Measurements from ENCODE around the gene A1CF.
"Not testable (repeated sequence)": the region's sequence is repeated elsewhere in the genome, so short reads cannot be mapped to it uniquely, and the experiment has no call there.

Gene A1CF, protein sequence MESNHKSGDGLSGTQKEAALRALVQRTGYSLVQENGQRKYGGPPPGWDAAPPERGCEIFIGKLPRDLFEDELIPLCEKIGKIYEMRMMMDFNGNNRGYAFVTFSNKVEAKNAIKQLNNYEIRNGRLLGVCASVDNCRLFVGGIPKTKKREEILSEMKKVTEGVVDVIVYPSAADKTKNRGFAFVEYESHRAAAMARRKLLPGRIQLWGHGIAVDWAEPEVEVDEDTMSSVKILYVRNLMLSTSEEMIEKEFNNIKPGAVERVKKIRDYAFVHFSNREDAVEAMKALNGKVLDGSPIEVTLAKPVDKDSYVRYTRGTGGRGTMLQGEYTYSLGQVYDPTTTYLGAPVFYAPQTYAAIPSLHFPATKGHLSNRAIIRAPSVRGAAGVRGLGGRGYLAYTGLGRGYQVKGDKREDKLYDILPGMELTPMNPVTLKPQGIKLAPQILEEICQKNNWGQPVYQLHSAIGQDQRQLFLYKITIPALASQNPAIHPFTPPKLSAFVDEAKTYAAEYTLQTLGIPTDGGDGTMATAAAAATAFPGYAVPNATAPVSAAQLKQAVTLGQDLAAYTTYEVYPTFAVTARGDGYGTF

DNA sequence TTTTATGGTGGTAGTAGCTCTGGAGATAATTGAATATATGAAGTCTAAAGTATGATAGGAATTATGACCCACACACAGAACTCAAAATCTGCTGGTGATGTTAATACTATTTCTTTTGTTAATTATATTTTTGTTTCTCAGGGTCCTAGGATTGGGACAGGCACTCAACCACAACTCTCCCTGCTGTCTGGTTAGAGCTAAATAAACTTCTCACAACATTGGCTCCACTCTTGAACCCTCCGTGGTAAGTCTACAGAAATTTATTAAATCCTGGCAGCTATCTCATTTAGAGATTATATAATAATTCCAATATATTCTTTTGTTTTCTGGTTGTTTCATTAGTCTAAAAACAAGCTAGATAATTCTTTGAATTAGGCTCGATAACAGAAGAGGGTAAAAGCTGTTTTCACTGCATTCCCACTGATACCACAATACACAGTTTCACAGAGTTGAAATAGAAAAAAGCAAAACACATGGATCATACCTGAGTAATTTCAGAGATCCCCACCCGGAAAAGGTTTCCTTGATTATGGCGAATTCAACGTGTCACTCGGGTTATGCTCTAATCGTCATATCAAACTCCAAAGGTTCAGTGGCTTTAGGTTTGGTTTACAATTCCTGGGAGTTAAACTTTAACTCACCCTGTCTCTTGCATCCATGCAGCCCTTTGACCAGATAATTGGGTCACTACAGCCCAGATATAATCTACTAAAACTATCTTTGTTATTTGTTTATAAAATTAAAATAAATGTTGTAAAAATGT is at the start of gene A1CF:
Gene A1CF (minus strand): TSS at position 531 of the 763 bp plus-strand sequence. CDS start 25,687 bp downstream, outside the sequence.
- DNase-seq: no peak

DNA sequence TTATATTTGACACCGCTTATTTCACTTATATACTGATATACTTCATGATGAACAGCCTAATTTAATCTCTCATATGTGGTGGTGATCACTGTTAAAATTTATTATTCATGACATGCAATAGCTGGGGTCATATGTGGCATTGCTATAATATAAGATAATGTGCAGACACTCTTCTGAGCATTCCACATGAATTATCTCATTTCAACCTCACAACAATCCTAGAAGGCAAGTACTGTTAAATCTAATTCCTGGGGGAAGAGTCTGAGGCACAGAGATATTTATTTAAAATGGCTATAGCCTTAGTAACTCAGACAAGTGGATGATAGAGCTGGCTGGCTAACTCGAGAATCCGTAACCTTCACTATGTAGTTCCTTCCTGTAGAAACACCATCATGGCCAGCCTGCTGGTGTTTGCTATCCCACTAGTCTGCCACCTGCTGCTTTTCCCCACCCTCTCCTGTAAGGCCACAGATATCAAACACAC is 46.6 kb upstream of the A1CF start:
- DNase-seq: no peak

DNA sequence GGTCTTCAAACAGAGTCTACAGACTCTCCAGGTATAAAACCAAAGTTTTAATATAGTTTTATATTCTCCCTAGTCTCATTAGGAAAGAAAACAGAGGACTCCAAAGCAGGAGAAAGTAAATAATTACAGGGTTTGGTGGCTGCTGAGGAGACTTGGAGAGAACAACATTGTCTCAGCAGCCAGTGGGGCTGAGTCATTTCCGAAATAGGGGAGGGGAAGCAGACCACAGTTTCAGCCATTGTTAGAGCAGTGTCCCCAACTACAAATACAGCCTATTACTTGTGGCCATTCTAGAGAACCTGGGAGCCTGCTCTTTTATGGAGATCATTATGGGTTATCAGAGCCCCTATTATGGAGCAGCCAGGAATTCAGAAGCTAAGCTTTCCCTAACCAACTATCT is 44.2 kb upstream of the A1CF start:
- no peak for DNase-seq

DNA sequence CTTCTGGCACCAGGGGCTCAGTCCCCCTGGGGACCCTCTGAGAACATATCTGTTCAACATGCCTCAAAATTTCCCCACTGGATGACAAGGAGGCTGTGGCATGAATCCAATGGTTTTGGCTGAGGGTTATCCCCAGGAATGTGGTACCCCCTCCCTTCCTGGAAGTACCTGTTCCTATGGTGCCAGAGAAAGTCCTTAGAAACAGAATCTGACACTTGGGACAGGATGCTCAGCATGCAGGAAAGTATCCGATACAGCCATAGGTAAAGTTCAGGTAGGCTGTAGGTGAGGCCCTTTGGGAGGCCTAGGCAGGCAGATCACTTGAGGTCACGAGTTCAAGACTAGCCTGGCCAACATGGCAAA is 42.7 kb upstream of the A1CF start:
- no peak for DNase-seq

DNA sequence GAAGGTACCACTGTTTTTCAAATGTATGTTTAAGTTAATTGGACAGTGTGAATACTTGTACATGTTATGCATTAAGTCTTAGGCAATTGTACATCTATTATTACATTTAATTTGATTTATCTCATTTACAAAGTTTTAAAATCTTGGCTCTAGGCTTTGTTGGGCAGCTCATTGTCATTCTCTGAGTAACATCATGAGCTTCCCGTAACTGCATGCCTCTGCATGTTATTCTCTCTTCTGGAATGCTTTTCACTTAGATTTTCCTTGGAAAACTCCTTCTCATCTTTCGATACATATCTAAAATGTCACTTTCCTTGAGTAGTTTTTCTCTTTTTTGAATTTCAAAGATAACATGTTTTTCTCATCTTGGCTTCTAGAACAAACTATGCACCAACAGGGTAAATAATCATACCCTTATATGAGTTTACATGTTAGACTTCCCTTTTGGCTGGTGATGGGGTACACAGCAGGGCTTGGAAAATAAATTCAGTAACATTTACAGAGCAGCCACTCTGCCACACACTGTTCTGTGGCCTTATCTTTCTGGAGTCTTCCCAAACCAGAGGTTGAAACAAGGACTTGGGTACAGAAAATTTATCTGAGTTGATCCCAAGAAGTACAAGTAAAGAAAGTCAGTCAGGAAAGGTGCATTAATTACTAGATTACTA is 42.2 kb upstream of the A1CF start:
- no peak for DNase-seq

DNA sequence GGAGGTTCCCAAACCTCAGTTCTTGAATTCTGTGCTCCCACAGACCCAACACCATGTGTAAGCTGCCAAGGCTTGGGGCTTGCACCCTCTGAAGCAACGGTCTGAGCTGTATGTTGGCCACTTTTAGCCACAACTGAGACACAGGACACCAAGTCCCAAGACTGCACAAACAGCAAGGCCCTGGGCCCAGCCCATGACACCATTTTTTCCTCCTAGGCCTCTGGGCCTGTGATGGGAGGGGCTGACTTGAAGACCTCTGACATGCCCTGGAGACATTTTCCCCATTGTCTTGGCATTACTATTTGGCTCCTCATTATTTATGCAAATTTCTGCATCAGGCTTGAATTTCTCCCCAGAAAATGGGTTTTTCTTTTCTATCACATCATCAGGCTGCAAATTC is 38.0 kb upstream of the A1CF start:
- not testable (repeated sequence) for DNase-seq

DNA sequence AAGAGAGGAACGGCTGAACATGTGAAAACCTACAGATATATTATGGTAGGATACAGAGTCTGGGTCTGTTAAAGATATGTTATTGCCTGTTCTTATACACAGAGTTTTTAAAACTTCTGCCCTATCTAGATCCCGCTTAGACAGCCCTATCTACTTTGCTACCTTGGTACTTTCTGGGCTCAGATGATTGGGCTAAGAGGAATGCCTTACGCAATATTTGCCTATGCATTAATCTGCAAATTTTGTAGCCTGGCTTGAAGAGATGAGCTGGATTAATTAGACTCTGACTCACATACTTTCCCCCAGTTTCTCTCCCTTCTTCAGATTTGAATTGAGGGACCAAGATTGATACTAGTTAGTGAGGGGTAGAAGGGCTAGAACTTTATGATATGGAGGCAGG is 33.6 kb upstream of the A1CF start:
- DNase-seq: no peak

DNA sequence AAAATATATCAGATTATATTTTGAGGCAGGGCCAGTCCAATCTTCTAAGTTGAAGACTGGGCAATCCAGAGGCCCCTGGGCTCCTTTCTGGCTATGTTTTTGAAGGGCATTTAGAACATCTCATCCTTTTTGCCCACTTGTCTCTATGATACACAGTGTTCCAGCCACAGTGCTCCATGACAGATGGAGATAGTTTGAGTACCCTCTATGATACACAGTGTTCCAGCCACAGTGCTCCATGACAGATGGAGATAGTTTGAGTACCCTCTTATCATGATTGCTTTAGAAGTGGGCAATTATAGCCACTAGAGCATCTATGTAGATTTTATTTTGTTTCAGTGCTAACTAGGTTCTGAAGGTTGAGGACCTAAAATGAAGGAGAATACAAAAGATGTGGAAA is 33.1 kb upstream of the A1CF start:
- DNase-seq: no peak

DNA sequence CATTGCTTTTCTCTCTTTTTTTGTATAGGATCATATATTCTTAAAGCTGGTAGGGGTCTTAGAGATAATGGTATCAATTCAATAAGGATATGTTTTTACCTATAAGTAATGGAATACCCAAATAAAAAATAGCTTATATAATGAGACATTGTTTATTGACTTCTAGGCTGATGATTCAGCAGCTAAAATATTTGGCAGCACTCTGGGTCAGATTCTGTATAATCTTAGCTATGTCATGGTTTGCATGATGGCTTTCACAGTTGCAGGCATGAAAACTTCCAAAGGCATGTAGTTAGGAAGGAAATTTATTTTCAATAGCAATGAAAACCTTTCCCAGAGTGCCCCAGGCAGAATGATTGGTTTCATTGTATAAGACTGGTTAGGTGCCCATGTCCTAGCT is 32.1 kb upstream of the A1CF start:
- no peak for DNase-seq

DNA sequence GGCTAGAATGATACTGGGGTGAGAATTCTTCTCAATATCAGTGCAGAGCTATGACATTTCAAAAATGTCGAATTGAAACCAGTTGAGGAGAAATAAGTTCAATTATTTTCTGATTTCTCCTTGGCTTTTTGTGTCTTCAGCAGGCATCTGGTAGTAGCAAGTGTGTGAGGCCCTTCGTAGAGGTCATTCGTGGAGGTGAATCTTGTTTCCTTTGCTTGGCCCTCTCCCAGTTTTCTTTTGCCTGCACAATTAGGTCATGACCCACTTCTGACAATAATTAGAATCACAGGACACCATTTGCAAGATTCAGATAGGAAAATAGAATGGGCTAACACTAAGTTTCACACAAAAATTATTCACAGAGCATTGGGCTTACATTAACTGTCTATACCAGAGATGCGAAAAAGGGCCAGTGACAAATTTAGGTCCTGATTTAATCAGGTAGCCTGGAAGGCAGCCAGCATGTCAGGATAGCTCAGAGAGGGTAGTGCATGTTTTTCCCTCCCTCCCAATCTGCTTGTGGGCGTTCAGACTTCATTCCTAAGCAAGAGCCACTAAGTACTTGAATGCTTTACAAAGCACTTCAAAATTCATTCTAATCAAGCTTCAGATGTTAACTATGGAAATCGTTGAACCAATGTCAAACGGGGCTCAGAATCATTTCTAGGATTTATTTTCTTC is 24.0 kb upstream of the A1CF start:
- no peak for DNase-seq

DNA sequence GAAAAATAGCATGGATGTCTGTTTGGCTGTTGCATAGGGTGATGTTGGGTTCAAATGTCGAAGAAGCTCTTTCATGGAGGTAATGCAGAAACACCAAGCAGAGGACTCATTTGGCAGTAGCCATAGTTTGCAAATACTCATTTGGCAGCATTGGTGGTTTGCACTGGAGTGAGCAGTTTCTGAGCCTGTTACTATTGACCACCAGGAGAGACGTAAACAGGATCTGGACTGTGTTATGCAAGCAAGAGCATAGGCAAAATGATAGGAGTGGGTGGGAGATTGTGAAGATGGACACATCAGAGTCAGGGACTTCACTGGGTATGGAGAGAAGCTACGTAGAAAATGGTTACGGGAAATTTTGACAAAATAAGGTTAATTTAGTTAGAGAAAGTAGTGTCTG is 22.9 kb upstream of the A1CF start:
- no peak for DNase-seq

DNA sequence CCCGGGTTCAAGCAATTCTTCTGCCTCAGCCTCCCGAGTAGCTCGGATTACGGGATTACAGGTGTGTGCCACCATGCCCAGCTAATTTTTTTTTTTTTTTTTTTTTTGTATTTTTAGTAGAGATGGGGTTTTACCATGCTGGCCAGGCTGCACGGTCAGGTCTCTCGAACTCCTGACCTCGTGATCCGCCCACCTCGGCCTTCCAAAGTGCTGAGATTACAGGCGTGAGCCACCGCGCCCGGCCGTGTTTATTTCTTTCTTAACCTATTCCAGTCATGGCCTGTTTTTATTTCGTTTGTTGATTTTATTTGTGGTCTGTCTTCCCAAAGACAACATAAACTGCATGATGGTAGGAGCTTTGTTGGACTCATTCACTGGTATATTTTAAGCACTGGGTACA is 20.4 kb upstream of the A1CF start:
- DNase-seq: not testable (repeated sequence)

DNA sequence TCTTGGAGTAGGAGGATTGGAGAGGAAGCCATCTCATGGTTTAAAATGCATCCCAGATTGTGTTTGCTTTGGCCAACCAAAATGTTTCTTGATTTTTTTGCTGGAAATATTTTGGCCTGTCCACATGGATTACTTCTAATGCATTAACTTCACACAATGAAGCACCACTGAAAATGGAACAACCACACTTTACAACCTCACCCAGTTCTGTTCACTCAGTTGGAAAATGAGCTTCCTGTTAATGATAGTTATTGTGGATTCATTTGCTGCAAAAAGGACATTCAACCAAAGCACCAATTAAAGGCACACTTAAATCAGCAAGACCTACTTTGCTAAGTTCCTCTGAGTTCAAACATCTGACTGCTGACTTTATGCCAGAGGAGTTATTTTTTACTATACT is 11.3 kb upstream of the A1CF start:
- no peak for DNase-seq

DNA sequence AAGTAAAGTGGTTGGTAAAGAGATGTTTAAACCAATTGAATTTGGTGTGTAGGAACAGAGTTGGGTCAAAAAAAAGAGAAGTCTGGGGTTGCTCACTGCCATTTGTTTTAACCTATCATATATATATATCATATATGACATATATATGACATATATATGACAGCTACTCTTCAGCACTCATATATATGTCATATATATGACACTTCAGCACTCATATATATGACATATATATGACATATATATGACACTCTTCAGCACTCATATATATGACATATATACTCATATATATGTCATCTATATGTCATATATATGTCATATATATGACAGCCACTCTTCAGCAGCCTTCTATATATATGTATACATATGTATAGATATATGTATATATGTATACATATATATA is 8.9 kb upstream of the A1CF start:
- DNase-seq: no peak

DNA sequence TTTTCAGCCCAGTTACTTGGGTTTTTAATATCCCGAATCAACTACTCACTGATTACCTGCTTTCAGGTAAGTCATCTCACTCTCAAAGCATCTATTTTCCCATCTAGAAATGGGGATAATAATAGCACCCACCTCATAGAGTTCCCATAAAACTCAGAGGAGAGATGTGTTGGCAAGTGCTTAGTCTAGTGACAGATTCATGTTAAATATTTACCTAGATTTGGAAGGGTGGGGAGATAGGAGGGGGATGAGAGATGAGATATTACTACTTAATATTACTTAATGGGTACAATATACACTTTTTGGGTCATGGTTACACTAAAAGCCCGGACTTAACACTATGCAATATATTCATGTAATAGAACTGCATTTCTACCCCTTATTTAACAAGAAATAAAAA is 7.0 kb upstream of the A1CF start:
- no peak for DNase-seq

DNA sequence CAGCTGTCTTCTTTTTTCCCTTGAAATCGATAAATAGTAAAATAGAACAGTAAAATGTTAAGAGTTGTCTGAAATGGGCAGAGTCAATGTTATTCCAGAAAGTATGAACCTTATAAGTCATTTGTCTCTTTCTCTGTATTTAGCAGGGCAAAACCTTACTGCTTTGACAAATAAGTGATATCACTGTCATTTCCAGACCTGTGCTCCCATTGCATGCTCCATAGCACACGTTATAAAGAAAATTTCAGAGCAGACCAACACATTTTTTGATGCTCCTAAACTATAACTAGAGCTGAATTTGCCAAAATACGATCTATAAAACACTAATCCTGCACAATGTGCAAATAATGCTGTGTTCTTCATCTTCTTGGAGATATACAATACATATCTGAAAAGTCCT is 1.1 kb downstream of the A1CF start:
- DNase-seq: no peak

DNA sequence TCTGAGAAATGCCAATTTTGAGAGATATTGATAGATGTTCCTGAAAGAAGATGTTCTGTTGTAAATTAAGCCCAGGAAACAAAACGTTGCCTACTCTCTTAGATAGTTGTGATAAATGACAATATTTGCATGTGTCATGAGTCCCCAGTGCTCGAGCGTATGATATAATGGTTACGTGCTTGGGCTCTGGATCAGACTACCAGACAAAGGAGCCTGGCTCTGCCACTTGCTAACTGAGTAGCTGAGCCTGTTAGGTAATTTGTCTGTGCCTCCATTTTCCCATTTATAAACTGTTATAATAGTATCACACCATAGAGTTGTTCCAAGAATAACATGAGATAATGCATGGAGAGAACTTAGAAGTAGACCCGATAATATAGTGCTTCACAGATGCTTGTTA is 1.8 kb downstream of the A1CF start:
- no peak for DNase-seq

DNA sequence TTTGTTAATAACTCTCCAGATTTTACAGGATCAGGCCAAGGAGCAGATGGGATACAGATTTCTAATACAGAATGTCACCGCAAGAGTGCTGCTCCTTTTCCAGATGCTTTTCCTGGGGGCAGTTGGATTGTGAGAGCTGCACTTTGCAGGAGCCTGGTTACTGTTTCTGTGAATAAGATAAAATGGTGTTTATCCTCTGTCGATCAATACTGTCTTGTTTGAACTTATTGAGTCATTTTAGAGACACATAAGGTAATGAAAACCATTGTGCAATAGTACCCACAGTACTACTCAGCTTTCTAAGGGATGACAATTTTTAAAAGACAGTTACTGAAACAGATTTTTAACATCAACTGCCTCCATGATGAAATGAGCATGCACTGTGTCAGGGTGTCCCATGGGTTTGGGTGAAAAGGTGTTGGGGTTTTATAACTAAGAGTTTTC is 2.9 kb downstream of the A1CF start:
- DNase-seq: no peak

DNA sequence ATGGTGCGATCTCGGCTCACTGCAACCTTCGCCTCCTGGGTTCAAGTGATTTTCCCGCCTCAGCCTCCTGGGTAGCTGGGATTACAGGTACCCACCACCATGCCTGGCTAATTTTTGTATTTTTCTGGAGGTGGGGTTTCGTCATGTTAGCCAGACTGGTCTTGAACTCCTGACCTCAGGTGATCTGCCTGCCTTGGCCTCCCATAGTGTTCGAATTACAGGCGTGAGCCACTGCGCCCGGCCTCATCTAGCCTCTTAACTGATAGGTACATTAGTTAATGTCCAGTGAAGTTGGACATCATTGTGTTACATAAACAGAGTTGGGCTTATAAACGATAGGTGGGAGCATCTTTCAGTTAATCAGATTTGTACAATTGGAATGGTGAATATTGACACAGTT is 4.4 kb downstream of the A1CF start:
- not testable (repeated sequence) for DNase-seq

DNA sequence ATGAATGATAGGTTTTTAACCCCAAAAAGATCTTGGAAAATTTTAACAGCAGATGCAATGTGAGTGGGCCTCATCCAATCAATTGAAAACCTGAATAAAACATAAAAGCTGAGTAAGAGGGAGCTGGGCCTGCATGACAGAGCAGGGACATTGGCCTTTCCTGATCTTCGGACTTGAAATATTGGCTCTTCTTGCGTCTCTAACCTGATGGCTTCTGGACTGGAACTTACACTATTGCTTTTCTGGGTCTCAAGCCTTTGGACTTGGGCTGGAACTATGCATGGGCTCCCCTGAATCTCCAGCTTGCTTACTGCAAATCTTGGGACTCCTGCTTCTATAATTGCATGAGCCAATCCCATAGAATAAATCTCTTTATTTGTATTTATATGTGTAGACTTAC is 9.0 kb downstream of the A1CF start:
- DNase-seq: no peak

DNA sequence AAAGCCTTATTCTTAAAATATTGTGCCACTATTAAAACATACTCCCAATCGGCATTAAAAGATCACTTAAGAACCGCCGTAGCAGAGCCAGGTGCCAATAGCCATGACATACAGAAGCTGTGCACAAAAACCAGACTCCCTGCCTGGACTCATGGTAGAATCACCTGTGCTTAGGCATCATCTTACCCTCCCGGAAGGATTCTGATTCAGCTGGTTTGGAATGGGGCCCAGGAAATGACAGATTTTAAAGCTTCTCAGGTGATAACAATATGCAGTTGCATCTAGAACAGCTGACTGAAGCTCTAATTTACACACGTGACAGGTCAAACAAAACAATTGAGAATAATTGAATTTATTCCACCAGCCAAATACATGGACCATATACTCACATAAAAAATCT is 10.7 kb downstream of the A1CF start:
- DNase-seq: no peak

DNA sequence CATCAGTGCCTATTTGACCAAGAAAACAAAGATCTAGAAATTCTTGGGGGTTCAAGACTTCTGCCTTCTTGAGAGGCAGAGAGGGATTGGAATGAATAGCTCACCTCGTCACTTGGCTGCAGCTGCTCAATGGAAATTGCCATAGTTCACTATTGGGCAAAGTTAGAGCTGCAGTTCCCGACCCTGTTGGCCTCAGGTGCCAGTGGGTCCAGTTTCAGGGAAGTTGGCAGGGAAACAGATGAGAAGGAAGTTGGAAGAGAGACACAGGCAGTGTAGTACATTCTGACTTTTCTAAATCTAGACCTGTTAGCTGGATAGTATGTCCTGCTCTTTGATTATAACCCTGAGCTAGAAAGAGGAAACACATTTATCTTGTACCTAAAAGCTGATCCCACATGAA is 19.1 kb downstream of the A1CF start:
- DNase-seq: no peak

DNA sequence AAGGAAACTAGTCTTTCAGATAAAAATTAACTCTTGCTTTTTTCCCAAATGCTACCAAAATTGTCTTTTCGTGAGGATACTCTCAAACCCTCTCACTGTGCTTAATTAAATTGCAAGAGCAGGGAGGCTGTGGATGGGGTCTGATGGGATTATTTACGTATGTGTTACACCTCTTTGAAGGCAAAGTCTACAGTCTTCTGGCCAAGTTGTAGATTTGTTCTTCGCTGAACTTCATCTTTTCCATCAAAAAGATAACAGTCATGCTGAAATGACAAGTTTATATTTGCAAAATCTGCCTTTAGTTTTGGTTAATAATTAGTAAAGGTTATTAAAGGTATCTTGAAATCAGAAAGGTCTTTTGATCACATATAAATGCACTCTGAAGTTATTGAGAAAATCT is 22.7 kb downstream of the A1CF start:
- DNase-seq: no peak
